Thyroid gland (tissue), 4 donors: ENCODE data around the gene DPYSL5.

ENCODE experiments used
- CTCF ChIP-seq, 6 experiments: fragments of 200-600 bp in 3 of 6; fragments of 450-650 bp in 3 of 6; sonication (generic) in 3 of 6; IDR thresholded peaks; one replicate each; pipeline ENCODE4 v1.5.1; 2016 to 2019; ENCODE audit warnings: antibody characterized with exemption in 6 of 6, mild to moderate bottlenecking in 2 of 6, inconsistent platforms in 1 of 6, moderate library complexity in 1 of 6
- POLR2A ChIP-seq, 2 donors: fragments of 450-650 bp; IDR thresholded peaks; one replicate each; pipeline ENCODE4 v1.6.1; 2017; ENCODE audit warnings: antibody characterized with exemption in 2 of 2, mild to moderate bottlenecking in 2 of 2, moderate library complexity in 1 of 2

DNA sequence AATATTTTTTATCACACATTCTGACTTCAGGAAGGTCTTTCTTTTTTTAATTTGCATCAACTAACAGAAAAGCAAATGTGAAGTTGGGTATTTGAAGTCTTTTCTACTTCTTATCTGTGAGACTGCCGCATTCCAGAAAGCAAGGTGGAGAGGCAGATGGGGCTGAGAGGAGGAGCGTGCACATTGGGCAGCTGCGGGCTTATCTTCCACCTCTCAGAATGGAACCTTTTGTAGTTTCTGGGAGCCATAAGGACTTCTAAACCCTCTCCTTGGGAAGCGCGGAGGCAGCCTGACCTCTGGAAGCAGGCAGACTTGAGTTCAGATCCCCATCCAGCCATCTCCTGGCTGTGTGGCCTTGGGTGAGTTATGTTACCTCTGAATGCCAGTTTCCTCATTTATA is 126.4 kb downstream of the DPYSL5 start:
- no peak for TF ChIP-seq CTCF (IDR thresholded peaks at IDR 0.05)
- no peak for TF ChIP-seq POLR2A (IDR thresholded peaks at IDR 0.05)
